Epithelial cell of prostate (primary cell): ENCODE data around the gene MYO3B.
A peak's percentile ranks its signal among the peaks of the same experiment; 100 is the strongest.
"Not testable (repeated sequence)": the region's sequence is repeated elsewhere in the genome, so short reads cannot be mapped to it uniquely, and the experiment has no call there.

Experiments
- DNase-seq: peaks from one replicate; pipeline ENCODE4 v3.0.0-alpha.2; 2011; ENCODE audit warnings: low read depth, low spot score
- H3K27ac ChIP-seq: fragments of 450-650 bp; 2 replicates; pipeline ENCODE4 v1.5.1; 2017; ENCODE audit warnings: mild to moderate bottlenecking

MYO3B gene

GRCh38 chr2:170577356-170577755 lies 399.4 kb downstream of the MYO3B start:
- no peak overlapping the region for H3K27ac ChIP-seq
- no peak for DNase-seq

- DNase-seq, result no peak
- H3K27ac ChIP-seq, result no peak overlapping the region
Observed at GRCh38 chr2:170578606-170579005, 400.7 kb downstream of the MYO3B start.

- no peak for DNase-seq
- H3K27ac ChIP-seq, result no peak overlapping the region
Observed at GRCh38 chr2:170579511-170579910, 401.6 kb downstream of the MYO3B start.

- no peak overlapping the region for H3K27ac ChIP-seq
- DNase-seq, result no peak
Observed at GRCh38 chr2:170582313-170582712, 404.4 kb downstream of the MYO3B start.

- no peak overlapping the region for H3K27ac ChIP-seq
- no peak for DNase-seq
Observed at GRCh38 chr2:170582751-170583463, 405.0 kb downstream of the MYO3B start.

GRCh38 chr2:170585067-170585466 lies 407.1 kb downstream of the MYO3B start:
- peak overlapping the region; percentile 25 for H3K27ac ChIP-seq
- DNase-seq, result peak; percentile 59

- DNase-seq, result no peak
- H3K27ac ChIP-seq, result no peak overlapping the region
Observed at GRCh38 chr2:170586571-170587095, 408.7 kb downstream of the MYO3B start.

GRCh38 chr2:170587117-170587516 lies 409.2 kb downstream of the MYO3B start:
- no peak for DNase-seq
- H3K27ac ChIP-seq, result no peak overlapping the region

GRCh38 chr2:170587922-170588321 lies 410.0 kb downstream of the MYO3B start:
- no peak overlapping the region for H3K27ac ChIP-seq
- peak; percentile 12 for DNase-seq

GRCh38 chr2:170588729-170589128 lies 410.8 kb downstream of the MYO3B start:
- no peak overlapping the region for H3K27ac ChIP-seq
- DNase-seq, result no peak

- no peak overlapping the region for H3K27ac ChIP-seq
- DNase-seq, result no peak
Observed at GRCh38 chr2:170596576-170596975, 418.6 kb downstream of the MYO3B start.

GRCh38 chr2:170598067-170598395 lies 420.1 kb downstream of the MYO3B start:
- H3K27ac ChIP-seq, result no peak overlapping the region
- DNase-seq, result no peak

- DNase-seq, result no peak
Observed at GRCh38 chr2:170601489-170601888, 423.5 kb downstream of the MYO3B start.

GRCh38 chr2:170605862-170606261 lies 427.9 kb downstream of the MYO3B start:
- H3K27ac ChIP-seq, result no peak overlapping the region
- no peak for DNase-seq

More at GRCh38 chr2:170601489-170601888, 423.5 kb downstream of the MYO3B start:
- no peak overlapping the region for H3K27ac ChIP-seq

GRCh38 chr2:170607171-170607570 lies 429.2 kb downstream of the MYO3B start:
- DNase-seq, result no peak
- no peak overlapping the region for H3K27ac ChIP-seq

GRCh38 chr2:170610615-170611014 lies 432.7 kb downstream of the MYO3B start:
- H3K27ac ChIP-seq, result no peak overlapping the region
- no peak for DNase-seq

GRCh38 chr2:170618948-170619347 lies 441.0 kb downstream of the MYO3B start:
- DNase-seq, H3K27ac ChIP-seq: not testable (repeated sequence)

- DNase-seq, result not testable (repeated sequence)
Observed at GRCh38 chr2:170635094-170635493, 457.1 kb downstream of the MYO3B start.

GRCh38 chr2:170639635-170640034 lies 461.7 kb downstream of the MYO3B start:
- DNase-seq, result no peak
- H3K27ac ChIP-seq, result no peak overlapping the region

More at GRCh38 chr2:170635094-170635493, 457.1 kb downstream of the MYO3B start:
- not testable (repeated sequence) for H3K27ac ChIP-seq

GRCh38 chr2:170641961-170642360 lies 464.0 kb downstream of the MYO3B start:
- H3K27ac ChIP-seq, result no peak overlapping the region
- DNase-seq, result no peak

- no peak for DNase-seq
- no peak overlapping the region for H3K27ac ChIP-seq
Observed at GRCh38 chr2:170643346-170643745, 465.4 kb downstream of the MYO3B start.
